Psoas muscle (tissue), 8 donors: ENCODE measurements around the gene CLDN10. TPM values are rescaled to one million over a fixed set of nuclear protein-coding genes. Genes with fewer than 3 reads are reported as not detected.

Experiments used
- ATAC-seq, 4 donors: fragments of 200-7000 bp; cut with Tn5 transposase; one replicate each; pipeline ENCODE4 v1.9.1; 2020; ENCODE audit warnings: moderate library complexity in 3 of 4, mild to moderate bottlenecking in 2 of 4
- DNase-seq, 2 donors: peaks; one replicate each; pipeline ENCODE4 v3.0.0-alpha.2; 2020
- H3K27ac ChIP-seq: fragments of 200-600 bp; one replicate; pipeline ENCODE4 v1.8.0; 2022
- H3K27me3 ChIP-seq, 3 donors: fragments of 200-600 bp in 1 of 3; one replicate each; pipeline versions ENCODE4 v1.6.1 to v1.8.0; 2013 to 2022; ENCODE audit warnings: low read length in 2 of 3, mild to moderate bottlenecking in 2 of 3, moderate library complexity in 1 of 3; ENCODE audit not compliant: insufficient read depth in 3 of 3
- H3K36me3 ChIP-seq, 2 donors: fragments of 200-600 bp in 1 of 2; one replicate each; pipeline versions ENCODE4 v1.6.1 to v1.8.0; 2013 to 2022; ENCODE audit warnings: low read depth in 1 of 2, mild to moderate bottlenecking in 1 of 2, moderate library complexity in 1 of 2; ENCODE audit not compliant: insufficient read depth in 1 of 2
- H3K4me1 ChIP-seq: fragments of 200-600 bp; one replicate; pipeline ENCODE4 v1.8.0; 2022
- H3K4me3 ChIP-seq: fragments of 200-600 bp; one replicate; pipeline ENCODE4 v1.8.0; 2022; ENCODE audit warnings: mild to moderate bottlenecking
- H3K9me3 ChIP-seq: fragments of 200-600 bp; one replicate; pipeline ENCODE4 v1.8.0; 2022
- WGBS, 3 donors: extraction: QIAGEN DNeasy Blood & Tissue Kit; methylation state at CpG; one replicate each; pipeline versions ENCODE4 v1.1.6 to v1.1.7; 2013; 5-methylcytosine and 5-hydroxymethylcytosine counted together
- intact Hi-C, 2 donors: fragments of 100-400 bp; cut with DNase I; formaldehyde crosslinking; loops; one replicate each; pipeline versions ENCODE4 v1.11.0 to v1.14.2; 2022
- polyA plus RNA-seq, 3 donors: library from polyadenylated mRNA; stranded (reverse); fragments of 200-250 nt; gene quantifications; one replicate each; pipeline ENCODE4 v1.2.3, GENCODE V29; 2013
- total RNA-seq, 4 donors: library from RNA; stranded (reverse); fragmentation: NEBNext Ultra II Directional in 2 of 4; extraction: Animal tissue kit (Norgen Biotek cat#: 25700) in 2 of 4; gene quantifications; one replicate each; pipeline versions ENCODE4 v1.2.1 to v1.2.4, GENCODE V29; 2021 to 2023
- TF ChIP-seq, protein P1 (sequence below): fragments of 200-600 bp; IDR thresholded peaks from one replicate; pipeline ENCODE4 v1.8.0; 2022; ENCODE audit warnings: antibody characterized with exemption
- donor health status: healthy with polysubstance abuse.
- donor health status: DM: no; HTN: no; CAD: no; lungs with moderate emphysema.
- donor health status: Bipolar disorder and iron deficiency.
- donor health status: healthy.
- donor health status: DM: yes; HTN: yes; CAD: no.
- donor health status: DM: no; HTN: no; CAD: no.
- donor health status: DM: no; HTN: no; CAD: no.
- donor health status: DM: yes; HTN: yes; CAD: no.

The CLDN10 gene
- total and polyA plus RNA-seq, 7 donors: 0.04 to 0.26 (median 0.14) TPM; not detected in 2

DNA sequence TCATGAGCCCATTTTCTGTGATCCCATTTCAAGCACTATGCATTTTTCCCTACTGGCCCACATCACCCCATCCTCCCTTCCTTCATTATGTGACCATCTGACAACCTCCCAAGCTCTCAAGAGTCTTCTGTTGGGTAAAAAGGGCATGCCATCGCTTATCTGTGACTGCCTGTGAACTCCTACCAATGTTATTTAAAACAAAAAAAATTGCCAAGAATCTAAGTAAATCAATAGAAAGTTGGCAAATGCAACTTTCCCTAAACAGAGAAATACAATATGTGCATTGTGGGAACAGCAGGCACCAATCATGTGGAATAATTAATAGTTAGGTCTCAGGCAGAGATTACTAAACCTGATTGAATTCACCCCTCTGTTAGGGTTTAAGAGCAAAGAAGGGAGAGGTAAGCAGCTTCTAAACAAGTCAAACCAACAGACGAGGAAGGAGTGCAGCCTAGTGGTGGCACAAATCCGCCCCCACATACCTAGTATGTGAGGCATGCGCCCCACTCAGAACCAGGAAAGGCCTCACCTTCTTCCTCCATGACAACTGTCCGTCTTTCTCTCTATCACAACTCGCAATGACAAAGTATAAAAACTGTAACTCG lies 62.2 kb downstream of the CLDN10 start:
- Histone ChIP-seq H3K4me3 (no peak overlapping the region), H3K4me1 (no peaks in the 10 kb centered on the region), H3K27ac (no peak overlapping the region), H3K27me3 (no peaks in the 10 kb centered on the region), H3K36me3 (no peaks in the 10 kb centered on the region), H3K9me3 (no peaks in the 10 kb centered on the region)
- 95 to 96% (median 96%) methylated on average over 7 of the region's 7 CpGs for WGBS, 3 donors
- DNase-seq: no peak
- TF ChIP-seq, protein P1, sequence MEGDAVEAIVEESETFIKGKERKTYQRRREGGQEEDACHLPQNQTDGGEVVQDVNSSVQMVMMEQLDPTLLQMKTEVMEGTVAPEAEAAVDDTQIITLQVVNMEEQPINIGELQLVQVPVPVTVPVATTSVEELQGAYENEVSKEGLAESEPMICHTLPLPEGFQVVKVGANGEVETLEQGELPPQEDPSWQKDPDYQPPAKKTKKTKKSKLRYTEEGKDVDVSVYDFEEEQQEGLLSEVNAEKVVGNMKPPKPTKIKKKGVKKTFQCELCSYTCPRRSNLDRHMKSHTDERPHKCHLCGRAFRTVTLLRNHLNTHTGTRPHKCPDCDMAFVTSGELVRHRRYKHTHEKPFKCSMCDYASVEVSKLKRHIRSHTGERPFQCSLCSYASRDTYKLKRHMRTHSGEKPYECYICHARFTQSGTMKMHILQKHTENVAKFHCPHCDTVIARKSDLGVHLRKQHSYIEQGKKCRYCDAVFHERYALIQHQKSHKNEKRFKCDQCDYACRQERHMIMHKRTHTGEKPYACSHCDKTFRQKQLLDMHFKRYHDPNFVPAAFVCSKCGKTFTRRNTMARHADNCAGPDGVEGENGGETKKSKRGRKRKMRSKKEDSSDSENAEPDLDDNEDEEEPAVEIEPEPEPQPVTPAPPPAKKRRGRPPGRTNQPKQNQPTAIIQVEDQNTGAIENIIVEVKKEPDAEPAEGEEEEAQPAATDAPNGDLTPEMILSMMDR: no peak
- intact Hi-C loops: no loop called here
- ATAC-seq: no peak

DNA sequence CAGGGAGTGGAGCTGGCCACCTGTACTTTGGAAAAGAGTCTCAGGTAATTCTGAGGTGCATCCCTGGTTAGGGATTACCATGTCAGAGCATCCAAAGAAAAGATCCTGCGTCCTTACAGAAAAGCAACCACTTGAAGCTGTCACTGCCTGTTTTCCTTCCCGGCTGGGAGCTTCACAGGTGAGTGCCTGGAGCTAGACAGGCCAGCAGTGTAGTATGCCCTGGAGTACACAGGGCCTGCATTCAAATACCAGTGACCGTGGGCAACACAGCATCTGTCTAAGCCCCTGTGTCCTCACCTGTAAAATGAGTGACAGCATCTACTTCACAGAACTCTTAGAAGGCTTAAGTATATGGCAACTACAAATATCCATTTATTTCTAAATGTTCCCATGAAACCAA lies 63.0 kb downstream of the CLDN10 start:
- DNase-seq (no peak), ATAC-seq (no peak)
- H3K27me3 ChIP-seq: no peaks in the 10 kb centered on the region
- TF ChIP-seq, protein P1: no peak
- H3K4me3 ChIP-seq: no peak overlapping the region
- no peaks in the 10 kb centered on the region for H3K4me1 ChIP-seq
- H3K9me3 ChIP-seq: no peaks in the 10 kb centered on the region
- no peaks in the 10 kb centered on the region for H3K36me3 ChIP-seq
- intact Hi-C loops: no loop called here
- 90 to 93% (median 92%) methylated on average over 3 of the region's 3 CpGs for WGBS, 3 donors
- H3K27ac ChIP-seq: no peak overlapping the region

DNA sequence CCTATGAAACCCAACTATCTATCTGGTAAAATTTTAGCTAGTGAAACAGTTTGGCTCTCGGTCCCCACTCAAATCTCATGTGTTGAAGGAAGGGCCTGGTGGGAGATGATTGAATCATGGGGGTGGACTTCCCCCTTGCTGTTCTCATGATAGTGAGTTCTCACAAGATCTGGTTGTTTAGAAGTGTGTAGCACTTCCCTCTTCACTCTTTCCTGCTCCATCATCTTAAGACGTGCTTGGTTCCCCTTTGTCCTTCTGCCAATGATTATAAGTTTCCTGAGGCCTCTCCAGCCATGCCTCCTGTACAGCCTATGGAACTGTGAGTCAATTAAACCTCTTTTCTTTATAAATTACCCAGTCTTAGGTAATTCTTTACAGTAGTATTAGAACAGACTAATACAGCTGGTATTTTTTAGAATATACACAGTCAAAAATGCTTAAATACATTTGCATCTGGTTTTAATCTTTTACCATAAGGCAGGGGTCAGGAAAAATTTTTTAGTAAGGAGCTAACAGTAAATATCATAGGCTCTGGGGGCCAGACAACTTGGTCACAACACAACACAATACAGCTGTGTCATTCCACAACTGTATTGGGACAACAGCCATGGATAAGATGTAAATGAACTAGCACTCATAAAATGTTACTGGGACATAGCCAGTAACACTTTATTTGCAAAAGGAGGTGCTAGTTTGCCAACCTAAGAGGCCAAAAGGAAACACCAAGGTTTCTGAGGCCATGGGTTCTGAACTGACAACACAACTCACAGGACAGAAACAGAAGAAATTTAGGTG lies 67.7 kb downstream of the CLDN10 start:
- H3K27ac ChIP-seq: no peak overlapping the region
- ATAC-seq: no peak
- TF ChIP-seq, protein P1: no peak
- no peak overlapping the region for H3K4me3 ChIP-seq
- intact Hi-C loops: no loop called here
- WGBS, 3 donors: 79 to 84% (median 83%) methylated on average over 2 of the region's 2 CpGs
- H3K9me3 ChIP-seq: no peaks in the 10 kb centered on the region
- no peak for DNase-seq
- no peaks in the 10 kb centered on the region for H3K36me3 ChIP-seq
- H3K27me3 ChIP-seq: no peaks in the 10 kb centered on the region
- no peaks in the 10 kb centered on the region for H3K4me1 ChIP-seq

DNA sequence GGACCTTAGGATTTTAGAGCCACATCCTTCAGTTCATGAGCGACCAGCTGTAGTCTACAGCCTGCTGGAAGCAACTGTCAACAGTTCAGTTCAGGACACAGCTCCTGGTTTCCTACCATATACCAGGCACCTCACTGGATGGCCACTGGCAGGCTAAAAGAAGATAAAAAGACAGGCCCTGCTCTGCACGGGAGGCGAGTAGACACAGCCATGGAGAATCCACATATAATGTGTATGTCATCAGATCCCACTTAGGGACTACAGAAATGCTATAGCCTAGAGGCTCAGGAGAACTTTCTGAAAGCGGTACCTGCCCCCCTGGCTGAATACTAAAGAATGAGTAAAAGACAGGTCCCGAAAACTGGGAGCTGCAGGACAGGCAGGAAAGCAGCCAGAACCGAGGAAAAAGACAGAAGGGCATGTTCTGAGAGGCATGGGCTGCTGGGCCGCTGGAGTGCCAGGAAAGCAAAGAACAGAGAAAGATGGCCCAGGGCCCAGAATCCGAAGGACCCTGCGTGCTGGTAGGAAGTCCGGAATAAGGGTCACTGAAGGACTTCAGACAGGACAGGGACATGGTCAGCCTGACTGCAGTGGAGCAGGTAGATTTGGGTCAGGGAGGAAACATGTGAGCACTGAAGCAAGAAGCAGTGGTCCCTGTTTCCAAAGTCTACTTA lies 68.4 kb downstream of the CLDN10 start:
- WGBS, 3 donors: 55 to 79% (median 73%) methylated on average over 10 of the region's 10 CpGs
- ATAC-seq (no peak), DNase-seq (no peak)
- Histone ChIP-seq H3K27ac (no peak overlapping the region), H3K36me3 (no peaks in the 10 kb centered on the region), H3K4me1 (no peaks in the 10 kb centered on the region), H3K4me3 (no peak overlapping the region), H3K9me3 (no peaks in the 10 kb centered on the region), H3K27me3 (no peaks in the 10 kb centered on the region)
- intact Hi-C loops: no loop called here
- TF ChIP-seq, protein P1: no peak
